SK-N-MC (cell line): ENCODE results near the gene SEC23B.

Experiments used
- EZH2 ChIP-seq: fragments of 200-600 bp; sonication (generic); IDR thresholded peaks from one replicate; pipeline ENCODE4 v1.6.1; 2017; ENCODE audit warnings: antibody characterized with exemption
- FOXP2 ChIP-seq: optimal IDR thresholded peaks from 2 replicates; pipeline ENCODE3; 2011; ENCODE audit warnings: mild to moderate bottlenecking, moderate library complexity; ENCODE audit not compliant: insufficient read depth; ENCODE audit errors: extremely low read length, control extremely low read depth
- POLR2AphosphoS5 ChIP-seq: IDR thresholded peaks from 2 replicates; pipeline ENCODE4 v1.6.1; 2012; ENCODE audit warnings: mild to moderate bottlenecking, low read depth, low read length, borderline replicate concordance

DNA sequence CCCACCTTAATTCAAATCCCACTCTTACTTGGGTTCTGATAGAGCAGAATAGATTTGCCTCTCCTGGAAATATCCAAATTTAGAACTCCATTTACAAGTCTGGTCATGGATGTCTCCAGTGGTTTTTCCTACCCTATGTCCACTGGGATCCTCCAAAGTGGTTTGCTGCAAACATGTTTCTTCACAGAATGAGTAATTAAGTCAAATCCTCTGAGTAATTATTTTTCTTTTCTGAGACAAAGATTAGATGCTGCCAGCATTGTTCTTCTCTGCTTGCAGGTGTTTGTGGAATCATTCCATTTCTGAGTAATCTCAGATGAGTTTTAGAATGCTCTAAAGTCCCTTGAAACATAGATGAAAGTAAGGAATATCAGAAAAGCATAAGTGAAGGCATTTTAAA lies 102.0 kb downstream of the SEC23B start:
- no peak for TF ChIP-seq POLR2AphosphoS5
- TF ChIP-seq EZH2, result no peak
- no peak for TF ChIP-seq FOXP2
